ENCODE measurements around the gene ALG10B.
"Not testable (repeated sequence)": the region's sequence is repeated elsewhere in the genome, so short reads cannot be mapped to it uniquely, and the experiment has no call there.

ALG10B gene

DNA sequence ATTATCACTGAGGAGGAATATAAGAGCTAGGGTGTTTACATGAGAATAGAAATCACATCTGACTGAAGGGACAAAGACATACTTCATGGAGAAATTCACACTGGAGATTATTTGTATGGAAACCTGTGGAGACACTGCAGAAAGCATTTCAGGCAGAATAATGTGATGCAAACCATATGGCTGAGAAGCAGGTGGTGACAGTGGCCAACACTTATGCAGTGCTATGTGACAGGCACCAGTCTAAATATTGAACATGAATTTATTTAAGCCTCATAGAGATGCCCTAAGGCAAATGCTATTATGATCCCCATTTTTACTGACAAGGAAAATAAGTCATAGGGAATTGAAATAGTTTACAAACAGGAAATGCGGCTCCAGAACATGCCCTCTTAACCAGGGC lies 16.2 kb downstream of the ALG10B start:
- Histone ChIP-seq H3K9me3 (ENCODE audit: severe bottlenecking) (no peaks in the 10 kb centered on the region), H3K27ac (no peak overlapping the region), H3K27me3 (ENCODE audit: insufficient read depth, low read depth, severe bottlenecking) (no peaks in the 10 kb centered on the region), H3K36me3 (no peaks in the 10 kb centered on the region), H3K4me3 (ENCODE audit: low read depth, low read length) (no peak overlapping the region)
- no peak for DNase-seq
- no peak for TF ChIP-seq CTCF (IDR thresholded peaks at IDR 0.05; ENCODE audit: low read depth, low read length)

GRCh38 chr12:38342444-38342843 lies 25.9 kb downstream of the ALG10B start:
- no peak for DNase-seq
- Histone ChIP-seq H3K27ac (no peak overlapping the region), H3K9me3 (ENCODE audit: severe bottlenecking) (no peaks in the 10 kb centered on the region), H3K27me3 (ENCODE audit: insufficient read depth, low read depth, severe bottlenecking) (no peaks in the 10 kb centered on the region), H3K36me3 (no peaks in the 10 kb centered on the region), H3K4me3 (ENCODE audit: low read depth, low read length) (no peak overlapping the region)
- no peak for TF ChIP-seq CTCF (IDR thresholded peaks at IDR 0.05; ENCODE audit: low read depth, low read length)

- not testable (repeated sequence) for H3K9me3 ChIP-seq (ENCODE audit: severe bottlenecking); H3K27me3 ChIP-seq (ENCODE audit: insufficient read depth, low read depth, severe bottlenecking); H3K27ac ChIP-seq; H3K4me3 ChIP-seq (ENCODE audit: low read depth, low read length); H3K36me3 ChIP-seq; DNase-seq
Observed at GRCh38 chr12:38343256-38343655, 26.7 kb downstream of the ALG10B start.

GRCh38 chr12:38343916-38344315 lies 27.3 kb downstream of the ALG10B start:
- not testable (repeated sequence) for H3K27ac ChIP-seq; DNase-seq; H3K4me3 ChIP-seq (ENCODE audit: low read depth, low read length)

GRCh38 chr12:38350342-38351174 lies 34.0 kb downstream of the ALG10B start:
- H3K4me3 ChIP-seq (ENCODE audit: low read depth, low read length) = no peak overlapping the region
- no peak overlapping the region for H3K27ac ChIP-seq
- TF ChIP-seq CTCF (IDR thresholded peaks at IDR 0.05; ENCODE audit: low read depth, low read length) = no peak
- H3K36me3 ChIP-seq = no peaks in the 10 kb centered on the region
- H3K27me3 ChIP-seq (ENCODE audit: insufficient read depth, low read depth, severe bottlenecking) = no peaks in the 10 kb centered on the region
- no peak for DNase-seq
- H3K9me3 ChIP-seq (ENCODE audit: severe bottlenecking) = no peaks in the 10 kb centered on the region

More at GRCh38 chr12:38343916-38344315, 27.3 kb downstream of the ALG10B start:
- not testable (repeated sequence) for H3K27me3 ChIP-seq (ENCODE audit: insufficient read depth, low read depth, severe bottlenecking); H3K9me3 ChIP-seq (ENCODE audit: severe bottlenecking); H3K36me3 ChIP-seq

- not testable (repeated sequence) for H3K27ac ChIP-seq; H3K27me3 ChIP-seq (ENCODE audit: insufficient read depth, low read depth, severe bottlenecking); H3K9me3 ChIP-seq (ENCODE audit: severe bottlenecking); H3K4me3 ChIP-seq (ENCODE audit: low read depth, low read length); DNase-seq; H3K36me3 ChIP-seq
Observed at GRCh38 chr12:38351175-38351508, 34.6 kb downstream of the ALG10B start.

GRCh38 chr12:38367506-38367905 lies 50.9 kb downstream of the ALG10B start:
- no peak for DNase-seq
- Histone ChIP-seq H3K9me3 (ENCODE audit: severe bottlenecking) (no peaks in the 10 kb centered on the region), H3K27ac (no peak overlapping the region), H3K4me3 (ENCODE audit: low read depth, low read length) (no peak overlapping the region), H3K36me3 (no peaks in the 10 kb centered on the region), H3K27me3 (ENCODE audit: insufficient read depth, low read depth, severe bottlenecking) (peaks cover 25% of the 10 kb centered on the region)
- TF ChIP-seq CTCF (IDR thresholded peaks at IDR 0.05; ENCODE audit: low read depth, low read length) = no peak

All from WERI-Rb-1 (cell line).